ENCODE data around the gene RPAIN. TPM values are rescaled to one million over a fixed set of nuclear protein-coding genes. Genes with fewer than 3 reads are reported as not detected.

The RPAIN gene
- total and polyA plus RNA-seq, 10 of the 15 experiments (the other 5 are each of a cell fraction or from before 2014, with no cell fraction given) = 45.8 to 109 (median 70.5) TPM

- TF ChIP-seq, protein P1, sequence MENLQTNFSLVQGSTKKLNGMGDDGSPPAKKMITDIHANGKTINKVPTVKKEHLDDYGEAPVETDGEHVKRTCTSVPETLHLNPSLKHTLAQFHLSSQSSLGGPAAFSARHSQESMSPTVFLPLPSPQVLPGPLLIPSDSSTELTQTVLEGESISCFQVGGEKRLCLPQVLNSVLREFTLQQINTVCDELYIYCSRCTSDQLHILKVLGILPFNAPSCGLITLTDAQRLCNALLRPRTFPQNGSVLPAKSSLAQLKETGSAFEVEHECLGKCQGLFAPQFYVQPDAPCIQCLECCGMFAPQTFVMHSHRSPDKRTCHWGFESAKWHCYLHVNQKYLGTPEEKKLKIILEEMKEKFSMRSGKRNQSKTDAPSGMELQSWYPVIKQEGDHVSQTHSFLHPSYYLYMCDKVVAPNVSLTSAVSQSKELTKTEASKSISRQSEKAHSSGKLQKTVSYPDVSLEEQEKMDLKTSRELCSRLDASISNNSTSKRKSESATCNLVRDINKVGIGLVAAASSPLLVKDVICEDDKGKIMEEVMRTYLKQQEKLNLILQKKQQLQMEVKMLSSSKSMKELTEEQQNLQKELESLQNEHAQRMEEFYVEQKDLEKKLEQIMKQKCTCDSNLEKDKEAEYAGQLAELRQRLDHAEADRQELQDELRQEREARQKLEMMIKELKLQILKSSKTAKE (IDR thresholded peaks at IDR 0.05; ENCODE audit: low read depth, poor library complexity, severe bottlenecking) = peak; percentile 72
- TF ChIP-seq EP300 (IDR thresholded peaks at IDR 0.05; ENCODE audit: borderline replicate concordance in 1 of 2, control insufficient read depth in 1 of 2, low read depth in 2 of 2, low read length in 2 of 2) = no peak
- TF ChIP-seq LARP7 (IDR thresholded peaks at IDR 0.05) = no peak
- peak; percentile 59; the same call in 1 of the 2 replicates for TF ChIP-seq RUNX3 (IDR thresholded peaks at IDR 0.05; ENCODE audit: low read length)
- TF ChIP-seq RELB (IDR thresholded peaks at IDR 0.05; ENCODE audit: low read depth) = no peak
- TF ChIP-seq RFX5 (IDR thresholded peaks at IDR 0.05; ENCODE audit: low read depth, low read length) = no peak
- TF ChIP-seq IKZF1 (conservative IDR thresholded peaks at IDR 0.05) = peak; percentile 25; the same call in 1 of the 2 replicates
- no peak for TF ChIP-seq RAD51 (IDR thresholded peaks at IDR 0.05)
- TF ChIP-seq BHLHE40 (IDR thresholded peaks at IDR 0.05; ENCODE audit: borderline replicate concordance in 1 of 2, low read depth in 2 of 2, low read length in 1 of 2) = peak; percentile 39 to 49; a peak in 2 of 4 replicates
- no peak for TF ChIP-seq RCOR1 (conservative IDR thresholded peaks at IDR 0.05; ENCODE audit: low read depth, low read length)
Measured at GRCh38 chr17:5410594-5411272, 9.2 kb upstream of the RPAIN start (continued).
